ENCODE measurements around the gene OSBPL10.

Gene OSBPL10

GRCh38 chr3:31895471-31895870, 85.6 kb downstream of the OSBPL10 start:
- Histone ChIP-seq H3K9ac (ENCODE audit: low read depth, low read length, poor library complexity, severe bottlenecking) (no peak overlapping the region), H3K4me1 (ENCODE audit: insufficient read depth, low read length, poor library complexity, severe bottlenecking) (no peaks in the 10 kb centered on the region), H3K4me3 (ENCODE audit: low read length, poor library complexity, severe bottlenecking) (no peak overlapping the region), H2AFZ (ENCODE audit: low read length) (no peak overlapping the region), H3K9me2 (replicated peaks; ENCODE audit: low read depth, low read length) (no peaks in the 10 kb centered on the region), H3K36me3 (ENCODE audit: insufficient read depth, low read length) (no peaks in the 10 kb centered on the region), H4K20me1 (ENCODE audit: insufficient read depth, low read length, poor library complexity, severe bottlenecking) (no peaks in the 10 kb centered on the region), H3K4me2 (ENCODE audit: low read depth, low read length, poor library complexity, severe bottlenecking) (no peak overlapping the region), H3K27me3 (ENCODE audit: insufficient read depth, low read length, poor library complexity, severe bottlenecking) (peaks cover 8% of the 10 kb centered on the region), H3F3A (ENCODE audit: low read depth) (no peaks in the 10 kb centered on the region), H3K9me3 (ENCODE audit: insufficient read depth, low read depth, low read length) (no peaks in the 10 kb centered on the region), H3K79me2 (ENCODE audit: insufficient read depth, low read length) (no peaks in the 10 kb centered on the region)
- no peak for TF ChIP-seq EZH2phosphoT487 (IDR thresholded peaks at IDR 0.05; ENCODE audit: borderline replicate concordance)
- TF ChIP-seq CTCF (conservative IDR thresholded peaks at IDR 0.05; ENCODE audit: low read length) = no peak

DNA sequence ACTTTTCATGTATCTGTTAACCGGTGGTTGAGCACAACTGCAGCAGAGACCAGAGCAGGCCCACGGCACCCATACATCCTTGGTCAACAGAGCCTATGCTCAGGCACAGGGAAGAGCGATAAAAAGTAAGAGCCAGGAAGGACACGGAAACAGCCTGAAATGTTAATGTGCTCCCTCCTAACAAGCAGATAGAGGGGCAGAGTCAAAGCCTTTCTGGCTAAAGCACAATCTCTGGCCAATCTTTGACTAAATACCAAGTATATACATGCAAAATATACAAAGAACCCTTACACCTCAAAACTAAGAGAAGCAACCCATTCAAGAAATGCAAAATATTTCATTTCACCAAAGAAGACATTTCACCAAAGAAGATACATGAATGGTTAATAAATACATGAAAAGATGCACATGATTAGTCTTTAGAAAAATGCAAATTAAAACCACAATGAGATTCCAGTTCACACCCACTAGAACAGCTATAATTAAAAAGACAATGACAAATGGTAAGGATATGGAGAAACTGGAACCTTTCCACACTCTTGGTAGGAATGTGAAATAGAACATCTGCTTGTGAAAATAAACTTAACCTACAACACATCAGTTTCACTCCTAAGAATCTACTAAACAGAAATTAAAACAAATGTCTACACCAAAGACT, 88.0 kb downstream of the OSBPL10 start:
- Histone ChIP-seq H3K9ac (ENCODE audit: low read depth, low read length, poor library complexity, severe bottlenecking) (no peak overlapping the region), H3K27me3 (ENCODE audit: insufficient read depth, low read length, poor library complexity, severe bottlenecking) (peaks cover 8% of the 10 kb centered on the region), H3K4me2 (ENCODE audit: low read depth, low read length, poor library complexity, severe bottlenecking) (no peak overlapping the region), H3K4me3 (ENCODE audit: low read length, poor library complexity, severe bottlenecking) (no peak overlapping the region), H3K9me2 (replicated peaks; ENCODE audit: low read depth, low read length) (no peaks in the 10 kb centered on the region), H2AFZ (ENCODE audit: low read length) (no peak overlapping the region), H3K9me3 (ENCODE audit: insufficient read depth, low read depth, low read length) (no peaks in the 10 kb centered on the region), H4K20me1 (ENCODE audit: insufficient read depth, low read length, poor library complexity, severe bottlenecking) (no peaks in the 10 kb centered on the region), H3K79me2 (ENCODE audit: insufficient read depth, low read length) (no peaks in the 10 kb centered on the region), H3K4me1 (ENCODE audit: insufficient read depth, low read length, poor library complexity, severe bottlenecking) (no peaks in the 10 kb centered on the region), H3F3A (ENCODE audit: low read depth) (no peaks in the 10 kb centered on the region), H3K36me3 (ENCODE audit: insufficient read depth, low read length) (no peaks in the 10 kb centered on the region)
- no peak for TF ChIP-seq EZH2phosphoT487 (IDR thresholded peaks at IDR 0.05; ENCODE audit: borderline replicate concordance)
- no peak for TF ChIP-seq CTCF (conservative IDR thresholded peaks at IDR 0.05; ENCODE audit: low read length)

- no peaks in the 10 kb centered on the region for H3K79me2 ChIP-seq (ENCODE audit: insufficient read depth, low read length)
- H3K36me3 ChIP-seq (ENCODE audit: insufficient read depth, low read length) = no peaks in the 10 kb centered on the region
- peaks cover 8% of the 10 kb centered on the region for H3K27me3 ChIP-seq (ENCODE audit: insufficient read depth, low read length, poor library complexity, severe bottlenecking)
- TF ChIP-seq EZH2phosphoT487 (IDR thresholded peaks at IDR 0.05; ENCODE audit: borderline replicate concordance) (no peak), CTCF (conservative IDR thresholded peaks at IDR 0.05; ENCODE audit: low read length) (no peak)
- H4K20me1 ChIP-seq (ENCODE audit: insufficient read depth, low read length, poor library complexity, severe bottlenecking) = no peaks in the 10 kb centered on the region
- no peaks in the 10 kb centered on the region for H3K9me2 ChIP-seq (replicated peaks; ENCODE audit: low read depth, low read length)
- H3K9me3 ChIP-seq (ENCODE audit: insufficient read depth, low read depth, low read length) = no peaks in the 10 kb centered on the region
- H2AFZ ChIP-seq (ENCODE audit: low read length) = no peak overlapping the region
- H3K4me1 ChIP-seq (ENCODE audit: insufficient read depth, low read length, poor library complexity, severe bottlenecking) = no peaks in the 10 kb centered on the region
- no peak overlapping the region for H3K4me2 ChIP-seq (ENCODE audit: low read depth, low read length, poor library complexity, severe bottlenecking)
- H3F3A ChIP-seq (ENCODE audit: low read depth) = no peaks in the 10 kb centered on the region
- no peak overlapping the region for H3K9ac ChIP-seq (ENCODE audit: low read depth, low read length, poor library complexity, severe bottlenecking)
- H3K4me3 ChIP-seq (ENCODE audit: low read length, poor library complexity, severe bottlenecking) = no peak overlapping the region
These were observed 88.6 kb downstream of the OSBPL10 start for GRCh38 chr3:31892500-31892899.

Measured in Loucy (cell line).